Kidney epithelial cell (primary cell): ENCODE data around the gene OLIG1. TPM values are rescaled to one million over a fixed set of nuclear protein-coding genes. Genes with fewer than 3 reads are reported as not detected.

Experiments
- DNase-seq: peaks from one replicate; pipeline ENCODE4 v3.0.0-alpha.2; 2010; ENCODE audit warnings: low read depth
- H3K27me3 ChIP-seq: 2 replicates; pipeline ENCODE4 v1.6.0; 2011; ENCODE audit warnings: low read length; ENCODE audit not compliant: control insufficient read depth, insufficient read depth
- H3K36me3 ChIP-seq: 2 replicates; pipeline ENCODE4 v1.5.1; 2011; ENCODE audit warnings: low read length; ENCODE audit not compliant: control insufficient read depth, insufficient read depth
- H3K4me3 ChIP-seq: 2 replicates; pipeline ENCODE4 v1.5.1; 2011; ENCODE audit warnings: low read depth, mild to moderate bottlenecking, control low read depth, low read length
- CTCF ChIP-seq: IDR thresholded peaks from 2 replicates; pipeline ENCODE4 v1.5.1; 2011; ENCODE audit warnings: mild to moderate bottlenecking, moderate library complexity, low read length, control low read depth, inconsistent platforms; ENCODE audit not compliant: insufficient read depth, poor library complexity, severe bottlenecking
- total RNA-seq: library from RNA; depleted of rRNA; stranded (reverse); fragments of >200 nt; gene quantifications from 2 replicates; pipeline ENCODE4 v1.2.3, GENCODE V29; 2015

Gene OLIG1
- total RNA-seq, 1 donor from 2014 or later = not detected

- H3K4me3 ChIP-seq = no peak overlapping the region
- peaks cover 96% of the 10 kb centered on the region for H3K27me3 ChIP-seq
Measured at GRCh38 chr21:33026443-33026858, 43.5 kb upstream of the OLIG1 start.

GRCh38 chr21:33026878-33027400 is 43.0 kb upstream of the OLIG1 start:
- Histone ChIP-seq H3K36me3 (no peaks in the 10 kb centered on the region), H3K27me3 (peaks cover 96% of the 10 kb centered on the region), H3K4me3 (no peak overlapping the region)
- TF ChIP-seq CTCF = no peak
- DNase-seq = no peak

More at GRCh38 chr21:33026443-33026858, 43.5 kb upstream of the OLIG1 start:
- no peak for TF ChIP-seq CTCF
- no peaks in the 10 kb centered on the region for H3K36me3 ChIP-seq
- no peak for DNase-seq

GRCh38 chr21:33027401-33028286 is 42.3 kb upstream of the OLIG1 start:
- DNase-seq = no peak
- TF ChIP-seq CTCF = no peak
- no peaks in the 10 kb centered on the region for H3K36me3 ChIP-seq
- H3K27me3 ChIP-seq = peaks cover 96% of the 10 kb centered on the region
- H3K4me3 ChIP-seq = no peak overlapping the region

DNA sequence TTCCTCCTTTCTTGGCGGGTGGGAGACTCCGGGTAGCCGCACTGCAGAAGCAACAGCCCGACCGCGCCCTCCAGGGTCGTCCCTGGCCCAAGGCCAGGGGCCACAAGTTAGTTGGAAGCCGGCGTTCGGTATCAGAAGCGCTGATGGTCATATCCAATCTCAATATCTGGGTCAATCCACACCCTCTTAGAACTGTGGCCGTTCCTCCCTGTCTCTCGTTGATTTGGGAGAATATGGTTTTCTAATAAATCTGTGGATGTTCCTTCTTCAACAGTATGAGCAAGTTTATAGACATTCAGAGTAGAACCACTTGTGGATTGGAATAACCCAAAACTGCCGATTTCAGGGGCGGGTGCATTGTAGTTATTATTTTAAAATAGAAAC is 41.7 kb upstream of the OLIG1 start:
- no peak for TF ChIP-seq CTCF
- peaks cover 96% of the 10 kb centered on the region for H3K27me3 ChIP-seq
- no peaks in the 10 kb centered on the region for H3K36me3 ChIP-seq
- H3K4me3 ChIP-seq = no peak overlapping the region
- DNase-seq = no peak

- DNase-seq = no peak
- no peak for TF ChIP-seq CTCF
- Histone ChIP-seq H3K27me3 (peaks cover 96% of the 10 kb centered on the region), H3K36me3 (no peaks in the 10 kb centered on the region), H3K4me3 (no peak overlapping the region)
Measured at GRCh38 chr21:33028773-33029384, 41.1 kb upstream of the OLIG1 start.
